GM12801 (cell line): Measurements from ENCODE around the gene SPATA21.

Source experiments
- CTCF ChIP-seq: IDR thresholded peaks from one replicate; pipeline ENCODE4 v1.5.1; 2011; ENCODE audit warnings: control low read depth; ENCODE audit not compliant: insufficient read length; ENCODE audit errors: extremely low read depth

The SPATA21 gene

GRCh38 chr1:16356867-16357266 lies 80.4 kb downstream of the SPATA21 start:
- TF ChIP-seq CTCF: no peak

DNA sequence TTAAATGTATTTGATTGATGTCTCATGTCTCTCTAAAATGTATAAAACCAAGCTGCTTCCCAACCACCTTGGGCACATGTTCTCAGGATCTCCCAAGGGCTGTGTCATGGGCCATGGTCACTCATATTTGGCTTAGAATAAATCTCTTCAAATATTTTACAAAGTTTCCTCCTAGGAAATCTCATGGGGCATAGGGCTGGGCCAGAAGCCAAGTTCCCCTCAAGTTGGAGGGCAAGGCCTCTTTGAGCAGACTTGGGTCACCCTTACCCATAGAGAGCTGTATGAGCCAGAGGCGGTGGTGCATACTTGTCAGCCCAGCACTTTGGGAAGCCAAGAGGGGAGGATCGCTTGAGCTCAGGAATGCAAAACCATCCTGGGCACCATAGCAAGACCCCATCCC lies 82.6 kb downstream of the SPATA21 start:
- TF ChIP-seq CTCF: no peak

GRCh38 chr1:16352842-16353535 lies 84.2 kb downstream of the SPATA21 start:
- TF ChIP-seq CTCF: no peak

- TF ChIP-seq CTCF: no peak
These were observed 85.0 kb downstream of the SPATA21 start, which contains the start of gene FBXO42 for GRCh38 chr1:16351994-16352841. Gene FBXO42, minus strand, starts transcription at chr1:16352480. Its CDS starts 37,062 bp downstream, at chr1:16315418.

DNA sequence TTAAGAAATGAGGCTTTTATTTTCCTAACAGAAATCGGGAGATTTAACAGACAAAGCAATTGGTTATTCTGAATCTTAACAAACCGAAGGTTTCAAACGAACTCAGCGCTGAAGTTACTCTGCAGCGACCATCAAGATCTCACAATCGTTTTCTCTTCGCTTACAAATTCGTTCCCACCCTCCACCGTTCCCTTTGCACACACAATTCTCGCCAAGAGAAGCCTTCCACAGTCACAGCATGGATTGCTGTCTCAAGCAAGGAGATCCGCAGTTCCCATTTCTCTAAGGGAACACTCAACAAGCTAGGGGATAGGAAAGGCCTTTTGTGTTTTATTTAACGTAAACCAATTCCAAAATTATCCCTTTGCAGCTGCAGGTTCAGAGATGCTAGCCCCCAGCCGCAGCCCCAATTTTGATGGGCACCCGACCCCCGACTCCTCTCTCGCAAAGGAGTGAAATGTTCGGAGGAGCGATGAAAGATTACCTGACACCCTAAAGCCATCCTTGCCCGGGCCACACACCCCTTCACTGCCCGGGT lies 85.7 kb downstream of the SPATA21 start:
- TF ChIP-seq CTCF: no peak

DNA sequence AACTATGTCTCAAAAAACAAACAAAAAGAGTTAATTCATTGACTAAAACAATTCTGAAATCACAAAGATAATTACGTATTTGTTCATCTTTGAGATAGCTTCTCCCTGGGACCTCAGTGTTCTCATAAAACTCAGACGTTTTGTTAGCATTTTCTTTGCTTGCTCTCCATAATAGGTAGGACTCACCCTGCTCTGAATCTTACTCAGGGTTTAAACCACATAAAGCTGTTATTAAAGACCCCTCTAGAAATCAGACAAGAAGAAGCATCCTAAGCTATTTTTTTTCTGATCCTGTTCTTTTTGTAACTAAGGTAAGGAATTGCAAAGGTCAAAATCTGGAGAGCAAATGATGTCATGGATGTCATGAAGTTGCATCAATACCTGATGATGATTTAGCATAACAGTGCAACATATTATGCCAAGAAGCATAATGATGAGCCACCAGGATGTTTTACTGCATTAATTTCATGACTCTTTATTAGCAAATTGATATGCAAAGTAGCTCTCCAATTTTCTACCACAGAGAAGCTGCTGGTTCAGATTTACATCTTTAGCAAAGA lies 87.3 kb downstream of the SPATA21 start:
- TF ChIP-seq CTCF: no peak
